Activated CD4-positive, alpha-beta memory T cell treated with anti-CD3 and anti-CD28 coated beads, Interleukin-2, amount 10 ng/mL, durations not matched to agents 7 days and 5 days (primary cell): Measurements from ENCODE around the gene GIMAP8. TPM values are rescaled to one million over a fixed set of nuclear protein-coding genes. Genes with fewer than 3 reads are reported as not detected.

Source experiments
- total RNA-seq, 2 experiments: library from RNA; stranded (reverse); gene quantifications; one replicate each; pipeline ENCODE4 v1.2.3, GENCODE V29; 2021

Gene GIMAP8
- total RNA-seq, 2 experiments from 2014 or later, result 25.1 to 26.4 TPM

Other genes starting within 250 kb of the GIMAP8 start
- 10 to 100 TPM; 23.1 to 26.8 TPM for gene LRRC61, start 127.3 kb upstream of the GIMAP8 start, total RNA-seq
- 1 to 10 TPM; 4.9 to 7.0 TPM for gene ACTR3C, start 127.1 kb upstream of the GIMAP8 start, total RNA-seq
- not detected for gene RARRES2, start 109.0 kb upstream of the GIMAP8 start, total RNA-seq
- gene REPIN1, start 81.8 kb upstream of the GIMAP8 start, total RNA-seq, result 10 to 100 TPM; 42.9 to 45.9 TPM
- gene ZNF775, start 71.3 kb upstream of the GIMAP8 start, total RNA-seq, result 1 to 10 TPM; 6.4 to 7.1 TPM
- gene GIMAP7, start 64.2 kb downstream of the GIMAP8 start, total RNA-seq, result 100 to 1,000 TPM; 169 to 171 TPM
- 100 to 1,000 TPM; 277 to 282 TPM for gene GIMAP4, start 116.8 kb downstream of the GIMAP8 start, total RNA-seq
- gene GIMAP6, start 181.8 kb downstream of the GIMAP8 start, total RNA-seq, result 10 to 100 TPM; 84.9 to 85.9 TPM
- 100 to 1,000 TPM; 113 to 120 TPM for gene GIMAP2, start 235.1 kb downstream of the GIMAP8 start, total RNA-seq